Stromal cell of bone marrow (primary cell): ENCODE results near the gene ALOX5.

Experiments used
- DNase-seq: peaks from one replicate; pipeline ENCODE4 v3.0.0-alpha.2; 2012; ENCODE audit warnings: low read depth

Gene ALOX5

DNA sequence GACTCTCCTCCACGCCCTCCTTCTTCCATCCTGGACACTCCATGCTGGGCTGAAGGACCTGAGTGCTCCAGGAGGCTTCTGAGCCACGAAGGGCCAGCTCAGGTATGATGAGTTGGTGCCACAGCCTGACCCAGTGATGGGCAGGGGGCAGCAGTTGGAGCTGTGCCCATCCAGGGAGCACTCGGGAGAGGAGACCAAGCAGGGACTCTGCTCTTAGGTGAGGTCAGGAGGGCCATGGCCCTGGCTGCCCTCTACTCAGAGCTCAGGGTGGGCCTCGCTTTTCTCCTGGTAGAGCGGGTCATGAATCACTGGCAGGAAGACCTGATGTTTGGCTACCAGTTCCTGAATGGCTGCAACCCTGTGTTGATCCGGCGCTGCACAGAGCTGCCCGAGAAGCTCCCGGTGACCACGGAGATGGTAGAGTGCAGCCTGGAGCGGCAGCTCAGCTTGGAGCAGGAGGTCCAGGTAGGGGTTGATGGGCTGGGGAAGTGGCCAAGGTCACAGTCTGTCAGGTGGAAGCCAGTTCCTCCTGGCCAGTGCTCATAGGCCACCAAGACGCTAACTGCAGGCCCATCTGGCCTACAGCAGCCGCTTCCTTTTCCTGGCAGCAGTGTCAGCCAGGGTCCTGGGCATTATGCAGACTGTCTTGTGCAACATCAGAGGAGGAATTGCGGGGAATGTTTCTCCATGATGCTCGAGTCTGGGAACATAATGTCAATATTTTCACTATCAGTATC, 50.8 kb downstream of the ALOX5 start:
- DNase-seq: no peak

DNA sequence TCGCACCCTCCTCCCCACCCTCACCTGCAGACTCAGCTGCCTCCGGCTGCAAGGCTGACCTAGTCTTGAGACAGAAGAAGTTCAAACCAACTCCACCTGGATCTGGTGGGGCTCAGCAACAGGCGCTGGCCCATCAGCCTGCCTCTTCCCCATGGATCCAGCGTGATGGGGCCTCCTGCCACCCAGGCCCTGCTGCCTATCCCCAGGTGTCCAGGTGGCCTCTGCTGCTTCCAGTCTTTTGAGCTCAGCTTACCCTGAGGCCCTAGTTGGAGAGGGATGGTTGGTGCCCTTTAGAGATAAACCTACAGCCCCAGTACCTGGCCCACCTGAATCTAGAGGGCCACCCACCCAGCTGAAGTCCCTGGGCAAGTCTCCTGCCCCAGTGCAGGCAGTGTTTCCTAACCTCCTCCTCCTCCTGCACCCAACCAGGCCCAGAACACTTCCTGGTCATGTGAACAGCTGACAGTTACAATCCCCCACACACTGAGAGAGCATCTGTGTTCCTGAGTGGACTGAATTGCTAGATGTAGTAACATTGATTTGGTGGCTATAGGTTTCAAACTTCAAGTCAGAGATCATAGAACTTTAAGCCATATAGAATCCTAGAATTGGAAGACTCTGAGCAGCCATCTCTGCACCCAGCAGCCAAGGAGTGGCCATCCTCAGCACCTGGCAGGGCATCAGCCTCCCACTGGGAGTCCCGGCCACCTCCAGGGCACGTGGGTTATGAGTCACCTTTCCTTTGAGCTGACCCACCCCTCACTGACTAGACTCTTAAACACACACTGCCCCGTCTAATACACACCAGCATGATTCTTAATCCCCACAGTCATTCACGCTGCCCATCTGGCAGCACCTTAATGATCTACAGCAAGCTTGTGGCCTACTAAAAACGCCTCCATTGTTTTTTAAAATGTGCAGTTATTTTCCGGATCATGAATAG, 51.9 kb downstream of the ALOX5 start:
- no peak for DNase-seq

DNA sequence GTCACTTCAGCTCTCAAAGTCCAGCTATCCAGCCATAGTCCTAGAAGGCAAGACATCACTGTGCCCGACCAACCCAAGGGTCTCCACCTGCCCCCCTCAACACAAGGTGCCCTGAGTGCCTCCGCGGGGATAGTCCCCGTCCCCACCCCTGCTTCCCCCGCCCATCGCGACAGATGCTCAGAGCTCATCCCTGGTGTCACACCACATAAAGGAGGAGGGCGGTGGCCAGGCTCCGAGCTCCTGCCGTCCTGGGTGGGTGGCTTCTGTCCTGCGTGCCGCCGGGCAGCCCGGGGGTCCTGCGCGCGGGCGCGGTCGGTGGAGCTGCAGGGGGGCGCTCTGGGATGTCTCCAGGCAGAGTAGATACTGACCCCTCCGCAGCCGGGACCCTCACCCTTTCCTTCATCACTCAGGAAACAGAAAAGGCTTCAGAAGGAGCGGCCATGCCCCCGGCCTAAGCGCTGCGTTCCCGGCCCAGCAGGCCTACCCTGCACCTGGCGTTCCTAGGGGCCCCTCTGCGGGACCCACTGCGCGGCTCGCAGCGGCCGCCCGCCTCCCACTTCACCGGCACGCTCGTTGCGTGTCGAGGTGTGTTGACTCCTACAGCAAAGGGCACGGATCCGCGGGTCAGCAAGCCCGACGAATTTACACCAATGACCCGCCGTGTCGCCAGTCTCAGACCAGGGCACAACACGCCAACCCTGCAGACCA, 53.4 kb downstream of the ALOX5 start:
- no peak for DNase-seq

DNA sequence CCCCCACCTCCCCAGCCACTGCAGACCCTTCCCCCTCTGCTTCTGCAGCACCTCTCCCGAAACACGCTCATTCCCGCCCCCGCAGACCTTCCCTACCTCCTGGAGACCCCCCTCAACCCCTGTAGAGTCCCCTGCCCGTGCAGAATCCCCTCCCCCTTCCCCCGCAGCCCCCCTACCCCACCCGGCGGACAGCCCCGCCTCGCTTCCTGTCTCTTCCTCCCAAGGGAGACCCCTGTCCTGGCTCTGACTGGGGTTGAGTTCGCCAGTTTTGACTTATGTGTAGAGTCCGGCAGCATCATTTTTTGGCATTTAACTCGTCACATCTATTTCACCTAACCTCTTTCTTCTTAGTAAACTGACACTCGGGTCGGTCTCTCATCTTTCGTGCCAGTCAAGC, 54.0 kb downstream of the ALOX5 start:
- DNase-seq: no peak

DNA sequence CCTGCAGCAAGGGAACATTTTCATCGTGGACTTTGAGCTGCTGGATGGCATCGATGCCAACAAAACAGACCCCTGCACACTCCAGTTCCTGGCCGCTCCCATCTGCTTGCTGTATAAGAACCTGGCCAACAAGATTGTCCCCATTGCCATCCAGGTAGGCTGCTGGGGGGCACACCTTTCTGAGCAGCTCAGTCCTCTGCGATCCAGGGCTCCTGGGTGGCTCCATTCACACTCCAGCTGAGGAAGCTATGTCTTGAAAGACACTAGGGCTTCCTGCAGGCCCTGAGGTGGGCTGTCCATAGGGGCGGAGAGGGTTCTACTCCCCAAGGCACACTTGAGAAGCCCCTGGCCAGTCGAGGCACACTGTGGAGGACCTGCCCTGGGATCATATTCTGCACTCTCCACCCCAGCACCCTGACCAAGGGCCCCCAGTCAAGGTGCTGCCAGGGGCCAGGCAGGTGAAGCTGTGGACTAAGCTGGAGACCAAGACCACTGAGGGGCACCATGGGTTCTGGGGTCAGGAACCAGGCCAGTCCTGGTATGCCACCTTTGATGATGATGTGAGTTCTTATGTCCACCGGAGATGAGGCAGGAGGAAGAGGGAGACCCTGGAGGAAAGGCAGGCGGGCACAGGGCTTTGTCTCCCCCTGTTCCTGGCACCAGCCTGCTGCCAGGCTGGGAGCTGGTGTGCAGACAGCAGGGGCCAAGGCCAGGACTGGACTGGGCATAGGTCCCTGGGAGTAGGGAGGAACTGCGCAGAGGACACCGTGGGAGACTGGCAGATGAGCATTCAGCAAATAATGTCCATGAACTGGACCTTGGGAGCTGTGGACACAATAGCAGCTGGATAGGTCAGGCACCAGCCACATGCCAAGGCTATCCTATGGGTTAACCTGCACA, 54.8 kb downstream of the ALOX5 start:
- DNase-seq: no peak

DNA sequence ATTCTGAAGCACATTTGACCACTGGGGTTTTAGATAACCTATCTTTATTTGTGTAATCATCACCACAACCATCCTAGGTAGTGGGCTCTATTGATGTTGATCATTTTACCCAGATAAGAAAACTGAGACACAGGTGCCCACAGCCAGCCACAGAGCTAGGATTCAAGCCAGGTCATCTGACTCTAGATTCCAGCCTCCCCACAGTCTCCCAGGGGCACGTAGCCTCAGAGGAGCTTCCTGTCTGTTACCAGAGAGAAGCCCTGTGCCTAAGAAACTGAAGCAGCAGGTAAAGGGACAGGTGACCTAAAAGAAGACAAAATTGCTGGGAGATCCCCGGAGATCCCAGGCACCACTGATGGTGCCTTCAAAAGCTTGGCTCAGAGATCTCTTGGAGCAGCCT, 55.8 kb downstream of the ALOX5 start:
- no peak for DNase-seq

DNA sequence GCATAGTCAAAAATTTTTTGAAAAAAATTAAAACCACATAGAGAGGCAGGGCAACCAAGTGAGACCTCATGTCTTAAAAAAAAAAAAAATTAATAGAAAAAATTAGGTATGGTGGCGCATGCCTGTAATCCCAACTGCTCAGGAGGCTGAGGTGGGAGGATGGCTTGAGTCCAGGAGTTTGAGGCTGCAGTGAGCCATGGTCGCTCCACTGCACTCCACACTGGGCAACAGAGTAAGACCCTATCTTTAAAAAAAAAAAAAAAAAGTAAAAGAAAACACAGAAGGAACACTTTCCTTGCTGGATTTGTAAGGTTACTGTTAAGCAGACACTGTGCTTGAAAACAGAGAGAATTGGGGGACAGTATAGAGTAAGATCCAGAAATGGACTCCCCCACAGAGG, 58.1 kb downstream of the ALOX5 start:
- no peak for DNase-seq

DNA sequence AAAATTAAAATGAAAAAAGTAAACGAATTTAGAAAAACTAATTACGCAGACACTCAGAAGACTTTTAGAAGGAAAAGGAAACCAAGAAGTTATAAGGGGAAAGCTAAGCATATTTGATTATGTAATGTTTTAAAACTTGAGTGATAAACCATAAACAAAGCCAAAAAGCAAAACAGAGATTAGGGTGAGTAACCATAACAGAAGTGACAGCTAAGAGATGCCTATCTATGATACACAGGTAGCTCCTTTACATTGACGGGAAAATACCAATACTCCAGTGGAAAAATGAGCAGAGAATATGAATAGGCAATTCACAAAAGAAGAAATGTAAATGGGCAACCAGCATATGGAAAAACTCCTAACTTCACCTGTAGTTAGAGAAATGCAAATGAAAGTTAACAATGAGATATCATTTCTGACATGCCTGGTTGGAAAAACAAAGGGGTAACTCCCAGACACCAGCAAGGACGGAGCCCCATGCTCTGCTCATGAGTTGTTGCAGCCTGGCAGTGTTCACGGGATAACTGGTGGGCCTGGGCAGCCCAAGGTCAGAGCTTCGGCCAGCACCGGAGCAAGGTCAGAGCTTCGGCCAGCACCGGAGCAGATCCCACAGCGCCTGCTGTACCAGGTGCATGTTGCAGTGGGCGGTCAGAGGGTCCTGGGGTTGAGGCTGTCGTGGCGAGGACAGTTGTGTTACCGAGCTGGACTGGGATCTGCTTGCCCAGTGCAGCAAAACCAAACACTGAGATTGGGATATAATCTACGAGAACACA, 58.9 kb downstream of the ALOX5 start:
- DNase-seq: no peak

DNA sequence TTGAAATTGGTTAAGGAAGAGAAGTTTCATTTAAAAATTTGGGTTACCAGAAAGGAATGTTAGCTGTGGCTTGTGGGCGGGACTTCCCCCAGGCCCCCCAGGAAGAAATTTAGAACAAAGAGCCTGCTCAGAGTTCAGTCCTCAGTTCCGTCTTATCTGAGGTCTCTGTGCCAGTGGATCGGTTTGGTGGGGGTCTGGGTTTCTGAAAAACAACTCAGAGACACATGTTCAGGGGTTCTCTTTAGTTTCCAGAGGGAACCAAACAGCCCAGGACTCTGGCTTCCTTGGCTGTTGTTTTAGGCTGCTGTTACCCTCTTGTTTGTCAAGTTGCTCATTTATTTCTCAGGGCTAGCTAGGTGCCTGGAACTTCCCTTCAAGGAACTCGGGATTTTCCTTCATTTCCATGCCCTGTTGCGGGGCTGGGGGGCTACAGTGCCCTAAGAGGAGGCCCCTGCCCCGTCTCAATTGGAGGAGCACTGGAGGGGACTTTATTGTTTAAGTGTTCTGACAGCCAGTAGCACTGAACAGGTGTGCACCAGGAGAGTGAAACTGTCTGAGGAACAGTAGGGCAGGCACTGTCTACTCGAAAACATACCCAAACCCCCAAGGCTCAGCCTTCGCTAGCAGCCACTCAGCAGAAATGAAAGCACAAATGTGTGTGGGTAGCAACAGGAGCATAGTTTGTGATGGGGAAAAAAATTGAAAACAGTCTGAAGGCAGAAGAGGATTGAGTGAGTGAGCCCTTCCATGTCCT, 59.9 kb downstream of the ALOX5 start:
- no peak for DNase-seq

DNA sequence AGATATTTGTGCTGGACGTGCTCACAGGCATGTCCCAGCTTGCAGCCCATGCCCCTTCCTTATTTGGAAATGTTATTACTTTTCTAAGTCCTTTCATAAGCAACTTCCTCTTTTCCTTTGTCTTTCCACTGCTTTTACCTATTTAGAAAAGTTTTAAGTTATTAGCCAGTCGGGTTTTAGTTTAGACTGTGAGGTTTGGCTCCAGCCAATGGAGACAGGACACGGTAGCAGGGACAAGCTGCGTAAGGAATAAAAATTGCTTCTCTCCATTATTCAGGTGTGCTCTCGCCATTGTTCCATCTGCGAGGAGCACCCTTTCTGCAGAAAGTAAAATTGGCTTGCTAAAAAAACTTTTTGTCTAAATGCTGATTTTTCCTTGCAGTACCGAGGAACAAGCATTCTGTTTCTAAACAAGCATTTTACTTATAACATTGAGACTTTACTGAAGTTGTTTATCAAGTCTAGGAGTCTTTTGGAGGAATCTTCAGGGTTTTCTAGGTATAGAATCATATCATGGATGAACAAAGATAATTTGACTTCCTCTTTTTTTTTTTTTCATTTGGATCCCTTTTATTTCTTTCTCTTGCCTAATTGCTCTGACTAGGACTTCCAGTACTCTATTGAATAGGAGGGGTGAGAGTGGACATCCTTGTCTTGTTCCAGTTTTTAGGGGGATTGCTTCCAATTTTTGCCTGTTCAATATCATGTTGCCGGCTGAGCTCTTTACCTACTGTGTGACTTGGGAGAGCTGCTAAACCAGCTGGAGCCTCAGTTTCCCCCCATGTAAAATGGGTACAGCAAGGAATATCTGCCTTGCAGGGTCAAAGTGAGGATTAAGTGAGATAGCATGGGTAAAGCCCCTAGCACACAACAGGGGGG, 63.8 kb downstream of the ALOX5 start:
- no peak for DNase-seq

DNA sequence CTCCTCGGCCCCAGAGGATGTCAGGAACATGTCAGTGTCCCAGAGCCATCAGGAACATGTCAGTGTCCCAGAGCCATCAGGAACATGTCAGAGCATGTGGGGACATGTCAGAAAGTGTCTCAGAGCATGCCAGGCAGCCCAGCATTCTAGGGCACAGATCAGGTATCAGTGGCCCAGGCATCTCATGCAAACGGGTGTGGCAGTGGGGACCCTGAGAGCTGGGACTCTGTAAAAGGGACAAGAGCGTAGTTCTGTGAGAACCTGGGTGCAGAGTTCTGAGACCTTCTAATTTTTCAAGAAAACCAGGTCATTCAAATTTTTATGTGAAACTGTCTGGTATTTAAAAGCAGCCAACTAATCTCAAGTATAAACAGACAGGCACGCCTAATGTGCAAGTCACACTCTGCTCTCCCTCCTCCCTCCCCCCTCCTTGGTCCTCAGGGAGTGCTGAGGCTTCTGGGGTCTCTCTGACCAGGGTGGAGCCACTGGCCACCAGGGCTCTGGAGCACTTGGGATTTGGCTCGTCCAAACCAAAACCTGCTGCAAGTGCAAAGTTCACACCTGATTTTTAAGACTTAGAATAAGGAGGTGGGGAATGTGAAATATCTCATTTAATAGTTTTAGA, 64.6 kb downstream of the ALOX5 start:
- DNase-seq: no peak

DNA sequence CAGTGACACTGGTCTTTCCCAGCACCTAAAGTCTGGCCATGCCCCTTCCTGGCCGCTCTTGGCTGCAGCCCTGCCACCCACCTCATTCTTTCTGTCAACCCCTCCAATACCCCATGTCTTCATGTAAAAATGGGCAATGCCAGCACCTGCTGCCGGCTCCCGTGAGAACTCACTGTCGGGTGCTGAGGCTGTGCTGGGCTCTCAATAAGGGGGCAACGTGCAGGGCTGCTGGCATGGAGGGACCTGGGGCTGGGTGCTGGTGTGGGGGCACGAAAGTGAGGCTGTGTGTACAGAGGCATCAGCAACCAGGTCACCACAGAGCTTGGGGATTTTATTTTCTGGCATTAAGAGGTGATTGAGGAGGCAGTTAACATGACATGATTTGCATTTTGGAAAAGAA, 65.3 kb downstream of the ALOX5 start:
- no peak for DNase-seq

DNA sequence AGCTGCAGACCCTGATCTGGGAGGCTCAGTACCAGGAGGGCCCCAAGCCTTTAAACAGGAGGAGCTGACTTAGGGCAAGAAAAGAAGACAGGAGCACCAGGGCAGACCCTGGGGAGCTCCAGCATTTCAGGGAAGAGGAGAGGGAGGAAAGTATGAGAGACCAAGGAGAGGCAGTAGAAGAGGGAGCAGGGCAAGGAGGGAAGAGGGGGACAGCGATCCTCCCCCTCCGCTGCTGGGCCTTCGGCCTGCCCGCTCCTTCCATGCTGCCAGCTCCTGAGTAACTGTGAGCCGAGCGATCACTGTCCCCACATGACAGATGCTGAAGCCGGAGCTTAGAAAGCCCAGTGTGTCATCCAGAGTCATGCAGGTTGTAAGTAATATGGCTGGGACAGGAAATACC, 65.9 kb downstream of the ALOX5 start:
- no peak for DNase-seq

DNA sequence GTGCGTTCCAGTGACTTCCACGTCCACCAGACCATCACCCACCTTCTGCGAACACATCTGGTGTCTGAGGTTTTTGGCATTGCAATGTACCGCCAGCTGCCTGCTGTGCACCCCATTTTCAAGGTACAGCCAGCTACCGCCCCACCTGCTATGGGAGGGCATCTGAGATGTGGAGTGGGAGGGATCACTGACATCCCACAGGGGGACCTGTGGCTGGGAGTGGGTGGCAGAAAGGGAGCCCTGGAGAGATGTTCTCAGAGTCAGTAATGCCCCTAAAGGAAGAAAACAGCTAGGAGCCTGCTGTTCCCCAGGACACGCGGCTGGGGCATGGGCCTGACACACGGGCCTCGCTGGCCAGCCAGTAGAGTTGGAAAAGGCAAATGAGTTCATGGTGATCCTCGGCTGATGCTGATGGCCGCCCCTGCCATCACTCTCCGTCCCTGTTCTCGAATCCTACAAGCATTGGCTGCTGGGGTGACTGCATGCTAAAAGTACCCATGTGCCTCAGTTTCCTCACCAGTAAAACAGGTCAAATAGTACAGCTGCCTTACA, 66.6 kb downstream of the ALOX5 start:
- no peak for DNase-seq

DNA sequence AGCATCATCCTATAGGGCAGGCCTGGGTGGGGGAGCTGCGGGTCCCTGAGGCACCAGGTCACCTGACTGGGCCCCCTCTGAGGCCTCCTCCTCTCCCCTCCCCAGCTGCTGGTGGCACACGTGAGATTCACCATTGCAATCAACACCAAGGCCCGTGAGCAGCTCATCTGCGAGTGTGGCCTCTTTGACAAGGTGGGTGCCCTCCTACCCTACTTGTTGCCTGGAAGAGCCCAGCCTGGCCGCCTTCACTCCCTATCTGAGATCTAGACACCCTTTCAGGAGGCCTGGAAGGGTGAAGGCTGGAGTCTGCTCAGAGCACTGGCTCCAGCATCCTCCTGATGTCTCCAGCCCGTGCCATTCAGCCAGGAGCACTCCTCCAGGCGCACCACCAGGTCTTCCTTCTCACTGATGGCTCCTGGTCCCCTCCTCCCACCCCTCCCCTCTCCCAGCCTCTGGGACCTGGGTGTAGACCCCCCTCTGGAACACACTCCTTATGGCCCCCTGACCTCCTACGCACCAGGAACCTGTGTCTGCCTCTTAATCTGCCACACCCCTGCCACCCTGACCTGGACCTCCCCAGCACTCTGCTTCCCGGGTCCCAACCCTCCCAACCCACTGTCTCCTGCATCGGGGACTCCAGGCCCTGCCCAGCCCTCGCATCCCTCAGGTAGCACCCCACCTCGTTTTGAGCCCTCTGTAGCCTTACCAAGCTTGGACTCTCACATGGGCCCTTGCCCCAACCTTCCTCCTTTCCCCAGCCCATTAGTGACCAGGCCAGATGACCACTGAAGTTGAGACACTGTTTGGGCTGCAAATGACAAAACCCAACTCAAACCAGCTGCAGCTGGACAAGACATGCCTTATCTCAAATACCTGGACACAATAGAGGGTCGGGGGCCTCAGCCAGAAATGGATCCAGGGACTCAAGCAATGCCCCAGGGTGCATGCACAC, 67.5 kb downstream of the ALOX5 start:
- no peak for DNase-seq

DNA sequence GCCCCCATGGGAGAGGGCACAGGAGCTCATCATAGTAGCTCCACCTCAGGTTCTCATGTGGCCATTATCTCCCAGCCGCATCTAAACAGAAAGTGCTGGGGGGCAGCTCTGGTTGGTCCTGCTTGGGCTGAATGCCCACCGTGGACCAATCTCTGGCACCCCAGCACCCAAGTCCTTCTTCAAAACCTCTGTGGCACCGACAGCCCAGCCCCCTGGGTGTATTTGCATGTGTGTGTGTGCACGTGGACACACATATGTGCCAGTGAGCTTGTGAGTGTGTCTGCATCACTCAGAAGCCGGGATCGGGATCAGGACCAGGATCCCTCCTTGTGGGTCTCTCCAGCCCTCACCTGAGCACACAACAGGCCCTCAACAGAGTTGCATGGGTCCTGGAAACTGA, 68.2 kb downstream of the ALOX5 start:
- no peak for DNase-seq

DNA sequence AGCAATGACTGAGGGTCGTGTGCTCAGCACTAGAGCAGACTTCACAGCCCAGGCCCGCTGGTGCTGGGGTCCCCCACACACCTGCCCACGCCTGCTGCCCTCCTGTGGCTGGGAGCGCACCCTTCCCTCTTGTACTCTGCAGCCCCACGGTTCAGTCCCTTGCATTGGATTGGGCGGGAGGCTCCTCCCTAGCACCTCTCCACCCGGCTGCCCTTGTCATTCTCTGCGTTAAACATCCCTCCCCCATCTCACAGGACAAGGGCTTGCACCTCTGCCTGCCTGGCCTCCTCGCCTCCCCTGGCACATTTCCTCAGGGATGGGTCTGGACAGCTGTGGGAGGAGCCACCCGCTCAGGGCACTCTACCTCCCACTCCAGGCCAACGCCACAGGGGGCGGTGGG, 68.6 kb downstream of the ALOX5 start:
- DNase-seq: no peak
